ENCODE measurements around the gene DTX1. TPM values are rescaled to one million over a fixed set of nuclear protein-coding genes. Genes with fewer than 3 reads are reported as not detected.
"Not testable (repeated sequence)": the region's sequence is repeated elsewhere in the genome, so short reads cannot be mapped to it uniquely, and the experiment has no call there.

DTX1 gene
- total RNA-seq, 3 donors from 2014 or later: 5.0 to 7.7 (median 5.2) TPM

- H3K4me1 Mint-ChIP-seq (ENCODE audit: low read depth): peaks cover 15% of the 10 kb centered on the region
- no peaks in the 10 kb centered on the region for H3K9me3 Mint-ChIP-seq
- no peaks in the 10 kb centered on the region for H3K36me3 Mint-ChIP-seq (ENCODE audit: insufficient read depth)
- H3K27me3 Mint-ChIP-seq (ENCODE audit: low read depth): peaks cover 8% of the 10 kb centered on the region
- peak within 1 kb of the TSS; percentile 78 for H3K4me3 Mint-ChIP-seq
- DNase-seq (peak; percentile 73), ATAC-seq (peak; percentile 89 to 95)
Measured at GRCh38 chr12:113135178-113136127, 78.9 kb downstream of the DTX1 start, which contains the start of gene RASAL1. Gene RASAL1, minus strand, starts transcription at chr12:113135761. Its CDS starts 299 bp downstream, at chr12:113135462.

GRCh38 chr12:113136128-113136989 lies 79.8 kb downstream of the DTX1 start:
- DNase-seq (peak; percentile 58), ATAC-seq (peak; percentile 47 to 59)
- Mint-ChIP-seq H3K9me3 (no peaks in the 10 kb centered on the region), H3K27me3 (ENCODE audit: low read depth) (peaks cover 8% of the 10 kb centered on the region), H3K4me1 (ENCODE audit: low read depth) (peaks cover 15% of the 10 kb centered on the region), H3K4me3 (peak overlapping the region; percentile 78), H3K36me3 (ENCODE audit: insufficient read depth) (no peaks in the 10 kb centered on the region)

GRCh38 chr12:113136990-113137511 lies 80.5 kb downstream of the DTX1 start:
- no peak for DNase-seq
- Mint-ChIP-seq H3K27me3 (ENCODE audit: low read depth) (peaks cover 8% of the 10 kb centered on the region), H3K4me3 (peak overlapping the region; percentile 24), H3K9me3 (no peaks in the 10 kb centered on the region), H3K4me1 (ENCODE audit: low read depth) (peaks cover 16% of the 10 kb centered on the region), H3K36me3 (ENCODE audit: insufficient read depth) (no peaks in the 10 kb centered on the region)
- ATAC-seq: no peak

GRCh38 chr12:113137861-113138783 lies 81.6 kb downstream of the DTX1 start:
- no peak for ATAC-seq

GRCh38 chr12:113138826-113139225 lies 82.3 kb downstream of the DTX1 start:
- no peaks in the 10 kb centered on the region for H3K36me3 Mint-ChIP-seq (ENCODE audit: insufficient read depth)

More at GRCh38 chr12:113137861-113138783, 81.6 kb downstream of the DTX1 start:
- Mint-ChIP-seq H3K36me3 (ENCODE audit: insufficient read depth) (no peaks in the 10 kb centered on the region), H3K4me3 (no peak overlapping the region), H3K4me1 (ENCODE audit: low read depth) (peaks cover 18% of the 10 kb centered on the region), H3K27me3 (ENCODE audit: low read depth) (peaks cover 8% of the 10 kb centered on the region), H3K9me3 (no peaks in the 10 kb centered on the region)
- no peak for DNase-seq

GRCh38 chr12:113140706-113141105 lies 84.2 kb downstream of the DTX1 start:
- ATAC-seq: no peak
- Mint-ChIP-seq H3K4me1 (ENCODE audit: low read depth) (peaks cover 14% of the 10 kb centered on the region), H3K9me3 (no peaks in the 10 kb centered on the region), H3K36me3 (ENCODE audit: insufficient read depth) (no peaks in the 10 kb centered on the region), H3K4me3 (no peak overlapping the region), H3K27me3 (ENCODE audit: low read depth) (peaks cover 5% of the 10 kb centered on the region)
- DNase-seq: no peak

More at GRCh38 chr12:113138826-113139225, 82.3 kb downstream of the DTX1 start:
- DNase-seq (no peak), ATAC-seq (no peak)
- Mint-ChIP-seq H3K4me1 (ENCODE audit: low read depth) (peaks cover 18% of the 10 kb centered on the region), H3K27me3 (ENCODE audit: low read depth) (peaks cover 8% of the 10 kb centered on the region), H3K9me3 (no peaks in the 10 kb centered on the region), H3K4me3 (no peak overlapping the region)

- H3K4me1 Mint-ChIP-seq (ENCODE audit: low read depth); H3K9me3 Mint-ChIP-seq; H3K27me3 Mint-ChIP-seq (ENCODE audit: low read depth); DNase-seq; H3K4me3 Mint-ChIP-seq; ATAC-seq; H3K36me3 Mint-ChIP-seq (ENCODE audit: insufficient read depth): not testable (repeated sequence)
Measured at GRCh38 chr12:113141716-113142115, 85.2 kb downstream of the DTX1 start.

- no peak for DNase-seq
- H3K4me1 Mint-ChIP-seq (ENCODE audit: low read depth): peaks cover 3% of the 10 kb centered on the region
- no peaks in the 10 kb centered on the region for H3K36me3 Mint-ChIP-seq (ENCODE audit: insufficient read depth)
- H3K27me3 Mint-ChIP-seq (ENCODE audit: low read depth): no peaks in the 10 kb centered on the region
- peak; percentile 83 to 85 for ATAC-seq
- peaks cover 3% of the 10 kb centered on the region for H3K9me3 Mint-ChIP-seq
- H3K4me3 Mint-ChIP-seq: no peak overlapping the region
Measured at GRCh38 chr12:113142173-113142885, 85.8 kb downstream of the DTX1 start.

- H3K9me3 Mint-ChIP-seq: peaks cover 5% of the 10 kb centered on the region
- DNase-seq: no peak
- H3K4me3 Mint-ChIP-seq: no peak overlapping the region
- no peaks in the 10 kb centered on the region for H3K36me3 Mint-ChIP-seq (ENCODE audit: insufficient read depth)
- H3K4me1 Mint-ChIP-seq (ENCODE audit: low read depth): peaks cover 3% of the 10 kb centered on the region
- no peaks in the 10 kb centered on the region for H3K27me3 Mint-ChIP-seq (ENCODE audit: low read depth)
- ATAC-seq: no peak
Measured at GRCh38 chr12:113142886-113143332, 86.4 kb downstream of the DTX1 start.

- H3K4me3 Mint-ChIP-seq: no peak overlapping the region
- no peak for DNase-seq
- no peaks in the 10 kb centered on the region for H3K36me3 Mint-ChIP-seq (ENCODE audit: insufficient read depth)
- H3K4me1 Mint-ChIP-seq (ENCODE audit: low read depth): peaks cover 3% of the 10 kb centered on the region
- H3K27me3 Mint-ChIP-seq (ENCODE audit: low read depth): no peaks in the 10 kb centered on the region
- ATAC-seq: no peak
- H3K9me3 Mint-ChIP-seq: peaks cover 5% of the 10 kb centered on the region
Measured at GRCh38 chr12:113143959-113144358, 87.4 kb downstream of the DTX1 start.

GRCh38 chr12:113144806-113145205 lies 88.3 kb downstream of the DTX1 start:
- no peaks in the 10 kb centered on the region for H3K36me3 Mint-ChIP-seq (ENCODE audit: insufficient read depth)
- H3K4me3 Mint-ChIP-seq: no peak overlapping the region
- H3K4me1 Mint-ChIP-seq (ENCODE audit: low read depth): peaks cover 3% of the 10 kb centered on the region
- peaks cover under 1% of the 10 kb centered on the region for H3K27me3 Mint-ChIP-seq (ENCODE audit: low read depth)
- ATAC-seq: no peak
- DNase-seq: no peak
- peaks cover 5% of the 10 kb centered on the region for H3K9me3 Mint-ChIP-seq

GRCh38 chr12:113145720-113146551 lies 89.4 kb downstream of the DTX1 start:
- Mint-ChIP-seq H3K9me3 (peaks cover 5% of the 10 kb centered on the region), H3K4me3 (no peak overlapping the region), H3K27me3 (ENCODE audit: low read depth) (peaks cover 6% of the 10 kb centered on the region), H3K4me1 (ENCODE audit: low read depth) (peaks cover 3% of the 10 kb centered on the region), H3K36me3 (ENCODE audit: insufficient read depth) (no peaks in the 10 kb centered on the region)
- DNase-seq (no peak), ATAC-seq (no peak)

Data from activated T-cell treated with anti-CD3 and anti-CD28 coated beads, Interleukin-2, amount 50 U/mL, for 4 hours (primary cell).